Kidney epithelial cell (primary cell): Measurements from ENCODE around the gene ADRA1B. TPM values are rescaled to one million over a fixed set of nuclear protein-coding genes. Genes with fewer than 3 reads are reported as not detected.

Source experiments
- DNase-seq: peaks from one replicate; pipeline ENCODE4 v3.0.0-alpha.2; 2010; ENCODE audit warnings: low read depth
- H3K27me3 ChIP-seq: 2 replicates; pipeline ENCODE4 v1.6.0; 2011; ENCODE audit warnings: low read length; ENCODE audit not compliant: control insufficient read depth, insufficient read depth
- H3K36me3 ChIP-seq: 2 replicates; pipeline ENCODE4 v1.5.1; 2011; ENCODE audit warnings: low read length; ENCODE audit not compliant: control insufficient read depth, insufficient read depth
- H3K4me3 ChIP-seq: 2 replicates; pipeline ENCODE4 v1.5.1; 2011; ENCODE audit warnings: low read depth, mild to moderate bottlenecking, control low read depth, low read length
- total RNA-seq: library from RNA; depleted of rRNA; stranded (reverse); fragments of >200 nt; gene quantifications from 2 replicates; pipeline ENCODE4 v1.2.3, GENCODE V29; 2015
- TF ChIP-seq, protein P1 (sequence below): IDR thresholded peaks from 2 replicates; pipeline ENCODE4 v1.5.1; 2011; ENCODE audit warnings: mild to moderate bottlenecking, moderate library complexity, low read length, control low read depth, inconsistent platforms; ENCODE audit not compliant: insufficient read depth, poor library complexity, severe bottlenecking

Gene ADRA1B
- total RNA-seq, 1 donor from 2014 or later = 2.9 TPM

DNA sequence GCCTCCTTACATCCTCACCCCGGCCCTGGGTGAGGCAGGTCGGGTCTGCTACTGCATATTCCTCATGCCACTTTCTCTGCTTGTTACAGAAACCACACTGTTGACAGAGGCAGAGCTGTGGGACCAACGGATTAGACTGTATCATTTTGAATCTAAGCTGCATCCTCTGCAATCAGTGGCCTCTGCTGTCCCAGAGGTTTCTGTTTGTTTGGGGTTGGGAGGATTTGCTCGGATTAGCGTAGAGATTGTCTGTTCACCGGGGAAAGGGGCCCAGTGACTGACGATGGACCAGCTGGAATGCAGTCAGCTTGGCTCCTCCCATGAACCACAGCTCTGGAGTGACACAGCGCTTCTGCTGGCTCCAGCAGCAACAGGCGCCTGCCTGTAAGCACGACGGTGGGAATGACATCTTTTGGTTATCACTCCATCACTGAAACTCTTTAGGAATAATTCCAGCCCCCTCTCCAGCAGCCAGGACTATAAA, 37.3 kb upstream of the ADRA1B start:
- TF ChIP-seq, protein P1, sequence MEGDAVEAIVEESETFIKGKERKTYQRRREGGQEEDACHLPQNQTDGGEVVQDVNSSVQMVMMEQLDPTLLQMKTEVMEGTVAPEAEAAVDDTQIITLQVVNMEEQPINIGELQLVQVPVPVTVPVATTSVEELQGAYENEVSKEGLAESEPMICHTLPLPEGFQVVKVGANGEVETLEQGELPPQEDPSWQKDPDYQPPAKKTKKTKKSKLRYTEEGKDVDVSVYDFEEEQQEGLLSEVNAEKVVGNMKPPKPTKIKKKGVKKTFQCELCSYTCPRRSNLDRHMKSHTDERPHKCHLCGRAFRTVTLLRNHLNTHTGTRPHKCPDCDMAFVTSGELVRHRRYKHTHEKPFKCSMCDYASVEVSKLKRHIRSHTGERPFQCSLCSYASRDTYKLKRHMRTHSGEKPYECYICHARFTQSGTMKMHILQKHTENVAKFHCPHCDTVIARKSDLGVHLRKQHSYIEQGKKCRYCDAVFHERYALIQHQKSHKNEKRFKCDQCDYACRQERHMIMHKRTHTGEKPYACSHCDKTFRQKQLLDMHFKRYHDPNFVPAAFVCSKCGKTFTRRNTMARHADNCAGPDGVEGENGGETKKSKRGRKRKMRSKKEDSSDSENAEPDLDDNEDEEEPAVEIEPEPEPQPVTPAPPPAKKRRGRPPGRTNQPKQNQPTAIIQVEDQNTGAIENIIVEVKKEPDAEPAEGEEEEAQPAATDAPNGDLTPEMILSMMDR = peak; percentile 8
- DNase-seq = no peak
- Histone ChIP-seq H3K27me3 (no peaks in the 10 kb centered on the region), H3K36me3 (no peaks in the 10 kb centered on the region), H3K4me3 (no peak overlapping the region)

GRCh38 chr5:159880676-159881075, 35.6 kb upstream of the ADRA1B start:
- TF ChIP-seq, protein P1 = no peak
- no peak for DNase-seq
- Histone ChIP-seq H3K4me3 (no peak overlapping the region), H3K27me3 (no peaks in the 10 kb centered on the region), H3K36me3 (no peaks in the 10 kb centered on the region)

GRCh38 chr5:159881967-159882366, 34.3 kb upstream of the ADRA1B start:
- Histone ChIP-seq H3K36me3 (no peaks in the 10 kb centered on the region), H3K4me3 (no peak overlapping the region), H3K27me3 (no peaks in the 10 kb centered on the region)
- no peak for DNase-seq
- TF ChIP-seq, protein P1 = no peak

DNA sequence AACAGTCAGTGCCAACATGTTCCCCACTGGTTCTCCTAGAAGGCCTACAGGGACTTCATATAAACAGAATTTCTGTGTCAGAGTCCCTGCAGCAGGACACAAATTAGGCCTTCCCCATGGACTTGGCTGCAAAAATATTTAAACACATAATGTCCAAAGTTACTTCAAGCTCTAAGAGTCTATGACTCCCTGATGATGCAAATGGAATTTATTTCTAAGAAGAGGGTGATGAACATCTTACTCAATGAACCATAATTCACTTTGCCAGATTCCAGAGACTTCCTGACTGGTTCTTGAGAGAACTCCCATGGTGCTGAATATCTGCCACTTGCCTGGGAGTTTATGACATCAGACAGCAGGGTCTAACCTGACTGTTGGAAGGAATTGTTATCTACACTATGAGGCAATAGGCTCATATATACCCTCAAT, 32.7 kb upstream of the ADRA1B start:
- Histone ChIP-seq H3K27me3 (no peaks in the 10 kb centered on the region), H3K36me3 (no peaks in the 10 kb centered on the region), H3K4me3 (no peak overlapping the region)
- TF ChIP-seq, protein P1 = no peak
- no peak for DNase-seq

GRCh38 chr5:159884917-159885620, 31.2 kb upstream of the ADRA1B start:
- no peak for DNase-seq
- Histone ChIP-seq H3K36me3 (no peaks in the 10 kb centered on the region), H3K4me3 (no peak overlapping the region), H3K27me3 (no peaks in the 10 kb centered on the region)
- TF ChIP-seq, protein P1 = no peak

DNA sequence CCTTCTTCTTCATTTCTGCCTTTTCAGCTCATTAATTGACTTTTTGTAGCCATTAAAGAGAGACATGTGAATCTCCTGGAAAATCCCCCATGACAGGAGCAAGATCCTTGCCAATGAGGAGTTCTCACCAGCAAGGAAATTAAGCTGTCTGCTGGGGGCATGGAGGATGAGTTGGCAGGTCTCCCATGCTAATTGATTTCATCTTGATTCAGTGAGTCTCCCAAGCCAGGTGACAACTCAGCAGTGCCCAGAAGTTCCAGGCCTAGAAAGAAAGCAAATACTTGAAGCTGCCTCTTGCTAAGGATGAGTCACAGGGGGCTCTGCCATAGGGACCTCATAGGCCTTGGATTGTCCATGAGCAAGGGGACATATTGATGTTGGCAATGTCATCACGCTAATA, 30.0 kb upstream of the ADRA1B start:
- Histone ChIP-seq H3K36me3 (no peaks in the 10 kb centered on the region), H3K27me3 (no peaks in the 10 kb centered on the region), H3K4me3 (no peak overlapping the region)
- TF ChIP-seq, protein P1 = no peak
- DNase-seq = no peak
